Tibial nerve (tissue), 4 donors: ENCODE results near the gene INHBC. TPM values are rescaled to one million over a fixed set of nuclear protein-coding genes. Genes with fewer than 3 reads are reported as not detected.

Experiments
- DNase-seq, 2 donors: peaks; one replicate each; pipeline ENCODE4 v3.0.0-alpha.2; 2019; ENCODE audit warnings: low spot score in 2 of 2
- H3K27ac ChIP-seq, 4 donors: fragments of 200-600 bp; sonication (generic) in 3 of 4; one replicate each; pipeline ENCODE4 v1.5.1; 2017 to 2019; ENCODE audit warnings: mild to moderate bottlenecking in 1 of 4
- H3K27me3 ChIP-seq, 2 donors: fragments of 200-600 bp; sonication (generic) in 1 of 2; one replicate each; pipeline versions ENCODE4 v1.5.1 to v1.6.0; 2017 to 2019
- H3K36me3 ChIP-seq, 3 donors: fragments of 200-600 bp; sonication (generic); one replicate each; pipeline ENCODE4 v1.5.1; 2018 to 2019
- H3K4me1 ChIP-seq, 4 donors: fragments of 200-600 bp; sonication (generic) in 3 of 4; one replicate each; pipeline ENCODE4 v1.5.1; 2017 to 2019
- H3K4me3 ChIP-seq, 4 donors: fragments of 200-600 bp; sonication (generic) in 3 of 4; one replicate each; pipeline ENCODE4 v1.5.1; 2017 to 2019; ENCODE audit warnings: mild to moderate bottlenecking in 1 of 4, moderate library complexity in 1 of 4
- H3K9me3 ChIP-seq, 4 donors: fragments of 200-600 bp; sonication (generic) in 3 of 4; one replicate each; pipeline ENCODE4 v1.5.1; 2017 to 2019
- CTCF ChIP-seq, 5 experiments: fragments of 200-600 bp in 3 of 5; fragments of 450-650 bp in 2 of 5; sonication (generic) in 3 of 5; IDR thresholded peaks; one replicate each; pipeline ENCODE4 v1.5.1; 2016 to 2019; ENCODE audit warnings: antibody characterized with exemption in 5 of 5, mild to moderate bottlenecking in 3 of 5, moderate library complexity in 2 of 5
- EP300 ChIP-seq, 2 donors: sonication (generic); formaldehyde crosslinking; IDR thresholded peaks; one replicate each; pipeline ENCODE4 v1.6.1; 2017; ENCODE audit warnings: antibody characterized with exemption in 2 of 2, mild to moderate bottlenecking in 1 of 2
- POLR2A ChIP-seq, 2 donors: fragments of 450-650 bp; IDR thresholded peaks; one replicate each; pipeline ENCODE4 v1.6.1; 2017; ENCODE audit warnings: antibody characterized with exemption in 2 of 2, mild to moderate bottlenecking in 2 of 2, moderate library complexity in 2 of 2
- WGBS, 2 donors: methylation state at CpG; one replicate each; pipeline ENCODE4 v1.1.5; 2018; 5-methylcytosine and 5-hydroxymethylcytosine counted together
- total RNA-seq, 4 donors: library from RNA; depleted of rRNA; stranded (reverse); fragments of >200 nt; gene quantifications; one replicate each; pipeline ENCODE4 v1.1.0, GENCODE V29; 2016

INHBC gene
- total RNA-seq, 4 donors from 2014 or later, result not detected

DNA sequence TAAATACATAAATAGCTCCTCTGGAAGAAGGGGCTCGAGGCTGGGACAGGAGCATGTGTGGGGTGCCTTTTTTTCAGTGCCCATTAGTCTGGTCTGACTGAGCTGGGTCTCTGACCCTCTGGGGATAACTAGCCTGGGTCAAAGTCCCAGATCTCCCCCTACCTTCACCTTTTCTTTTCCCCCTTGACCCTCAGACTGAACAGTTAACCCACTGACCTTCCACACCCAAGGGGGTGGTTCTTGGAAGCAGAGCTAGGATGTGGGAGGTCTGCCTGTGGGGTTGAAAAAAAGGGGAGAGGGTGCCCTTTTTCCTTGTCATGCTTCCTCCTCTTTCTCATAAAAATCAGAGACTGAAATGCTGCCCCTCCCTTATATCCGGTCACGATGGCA, 24.1 kb downstream of the INHBC start:
- Histone ChIP-seq H3K36me3 (no peaks in the 10 kb centered on the region), H3K27me3 (peaks cover 0 to 6% of the 10 kb centered on the region in 2 donors), H3K27ac (peak overlapping the region; percentile 60 to 92 (median 86)), H3K4me1 (peaks cover 0 to 45% (median 23%) of the 10 kb centered on the region in 4 donors), H3K9me3 (no peaks in the 10 kb centered on the region), H3K4me3 (peak overlapping the region; percentile 62 to 84 (median 80))
- 18% methylated on average over 3 of the region's 3 CpGs for WGBS, 2 donors
- TF ChIP-seq CTCF (IDR thresholded peaks at IDR 0.05) (no peak), EP300 (IDR thresholded peaks at IDR 0.05) (no peak), POLR2A (IDR thresholded peaks at IDR 0.05) (no peak)
- no peak for DNase-seq

DNA sequence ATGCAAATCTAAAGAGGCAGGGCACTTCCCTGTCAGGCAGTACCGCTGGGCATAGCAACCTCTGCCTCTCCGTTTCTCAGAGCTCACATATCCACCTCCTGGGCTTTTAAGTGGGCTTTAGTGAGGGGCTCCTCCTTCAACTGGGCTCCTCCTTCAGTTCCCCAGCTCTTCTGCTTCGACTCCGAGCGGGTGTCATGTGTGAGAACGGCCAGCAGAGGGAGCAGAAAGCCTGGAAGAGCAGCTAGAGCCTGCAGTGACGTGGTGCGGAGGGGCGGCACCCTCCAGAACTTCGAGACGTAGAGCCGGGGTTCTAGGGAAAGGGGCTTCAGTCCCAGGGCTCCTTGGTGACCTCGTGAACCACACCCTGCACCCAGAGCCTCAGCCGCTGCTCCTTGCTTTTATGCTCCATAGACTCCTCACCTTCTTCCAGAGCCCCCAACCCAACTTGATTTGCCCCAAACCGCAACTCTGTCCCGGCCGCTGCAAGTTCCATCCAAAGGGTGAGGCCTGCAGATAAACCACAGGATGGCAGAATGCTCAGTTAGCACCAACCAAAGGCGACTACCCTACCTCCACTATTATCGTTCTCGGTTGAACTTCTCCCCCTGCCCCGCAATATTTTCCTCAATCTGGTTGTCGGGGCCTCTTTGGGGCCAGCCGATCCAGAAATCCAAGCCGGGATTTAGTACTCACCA, 24.6 kb downstream of the INHBC start:
- H3K27ac ChIP-seq, result peak overlapping the region; percentile 60 to 92 (median 86)

GRCh38 chr12:57459750-57460467, 25.3 kb downstream of the INHBC start, which contains the start of gene GLI1:
GLI1 (plus strand) TSS chr12:57459785; CDS start chr12:57463692, 3,907 bp downstream.
- Histone ChIP-seq H3K9me3 (no peaks in the 10 kb centered on the region), H3K4me3 (peak within 1 kb of the TSS; percentile 62 to 84 (median 80)), H3K4me1 (peaks cover 0 to 45% (median 23%) of the 10 kb centered on the region in 4 donors), H3K27ac (peak within 1 kb of the TSS; percentile 81 to 92 (median 86)), H3K36me3 (peaks cover 0 to 3% (median 0%) of the 10 kb centered on the region in 3 donors), H3K27me3 (peaks cover 0 to 6% of the 10 kb centered on the region in 2 donors)
- TF ChIP-seq CTCF (IDR thresholded peaks at IDR 0.05), result no peak
- TF ChIP-seq POLR2A (IDR thresholded peaks at IDR 0.05), result no peak
- no peak for TF ChIP-seq EP300 (IDR thresholded peaks at IDR 0.05)
- DNase-seq, result peak in 1 of 2 donors; percentile 41
- WGBS, 2 donors, result 1% methylated on average over 20 to 36 of the region's 36 CpGs

More for the DNA sequence above, 24.6 kb downstream of the INHBC start:
- peaks cover 0 to 45% (median 23%) of the 10 kb centered on the region in 4 donors for H3K4me1 ChIP-seq
- WGBS, 2 donors, result 0% methylated on average over 24 of the region's 24 CpGs
- peak in 1 of 2 donors; percentile 57 for TF ChIP-seq EP300 (IDR thresholded peaks at IDR 0.05)
- TF ChIP-seq POLR2A (IDR thresholded peaks at IDR 0.05), result peak in 1 of 2 donors; percentile 31
- TF ChIP-seq CTCF (IDR thresholded peaks at IDR 0.05), result peak; percentile 95 to 98 (median 98)
- no peaks in the 10 kb centered on the region for H3K9me3 ChIP-seq
- H3K27me3 ChIP-seq, result peaks cover 0 to 6% of the 10 kb centered on the region in 2 donors
- DNase-seq, result peak; percentile 90 to 97
- H3K36me3 ChIP-seq, result no peaks in the 10 kb centered on the region
- H3K4me3 ChIP-seq, result peak overlapping the region; percentile 62 to 84 (median 80)

- Histone ChIP-seq H3K9me3 (no peaks in the 10 kb centered on the region), H3K4me3 (peak overlapping the region; percentile 62 to 84 (median 80)), H3K4me1 (peaks cover 0 to 44% (median 23%) of the 10 kb centered on the region in 4 donors), H3K36me3 (peaks cover 0 to 8% (median 0%) of the 10 kb centered on the region in 3 donors), H3K27ac (peak overlapping the region; percentile 81 to 92 (median 86)), H3K27me3 (peaks cover 0 to 1% of the 10 kb centered on the region in 2 donors)
- no peak for TF ChIP-seq POLR2A (IDR thresholded peaks at IDR 0.05)
- TF ChIP-seq CTCF (IDR thresholded peaks at IDR 0.05), result no peak
- TF ChIP-seq EP300 (IDR thresholded peaks at IDR 0.05), result no peak
- 0 to 1% methylated on average over 6 of the region's 6 CpGs for WGBS, 2 donors
- DNase-seq, result no peak
These were observed 25.8 kb downstream of the INHBC start for GRCh38 chr12:57460468-57460784.
